IPS DF 19.7 (cell line): ENCODE measurements around the gene PEX5L.

Experiments used
- DNase-seq: peaks from one replicate; pipeline ENCODE4 v3.0.0-alpha.2; 2013; ENCODE audit warnings: low read depth, low spot score

PEX5L gene

DNA sequence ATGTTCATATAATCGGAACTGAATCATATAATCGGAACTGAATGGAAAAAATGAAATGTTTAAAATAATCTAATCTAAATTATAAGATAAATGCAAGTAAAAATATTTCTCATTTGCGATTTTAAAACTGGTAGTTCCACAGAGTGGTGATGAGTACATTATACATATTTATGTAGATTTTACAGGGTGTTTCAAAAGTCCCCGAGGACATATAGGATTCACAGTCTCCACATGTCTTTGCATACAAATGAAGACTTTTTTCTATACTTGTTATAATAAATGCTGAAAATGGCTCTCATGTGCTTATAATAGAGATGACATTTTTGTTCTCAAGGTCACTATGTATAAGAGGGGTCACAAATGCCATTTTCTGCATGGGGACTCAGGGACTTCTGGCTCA, 139.5 kb downstream of the PEX5L start:
- no peak for DNase-seq

DNA sequence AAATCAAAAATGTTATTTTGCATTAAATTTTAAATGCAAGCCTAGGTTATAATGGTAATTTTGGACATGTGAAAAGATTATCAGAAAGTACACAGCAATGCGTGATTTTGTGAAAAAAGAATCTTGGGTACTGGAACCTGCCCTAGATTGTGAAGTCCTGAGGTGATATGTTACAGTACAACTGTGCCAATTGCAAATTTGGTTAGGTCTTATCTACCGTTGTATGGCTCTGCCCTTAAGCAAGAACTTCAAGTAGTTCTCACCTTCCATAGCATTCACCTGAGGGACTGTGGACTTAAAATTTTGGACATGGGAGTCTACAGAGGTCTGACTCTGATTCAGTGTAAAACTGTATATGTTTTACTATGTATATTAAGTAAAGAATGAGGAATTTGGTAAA, 140.2 kb downstream of the PEX5L start:
- DNase-seq = no peak

DNA sequence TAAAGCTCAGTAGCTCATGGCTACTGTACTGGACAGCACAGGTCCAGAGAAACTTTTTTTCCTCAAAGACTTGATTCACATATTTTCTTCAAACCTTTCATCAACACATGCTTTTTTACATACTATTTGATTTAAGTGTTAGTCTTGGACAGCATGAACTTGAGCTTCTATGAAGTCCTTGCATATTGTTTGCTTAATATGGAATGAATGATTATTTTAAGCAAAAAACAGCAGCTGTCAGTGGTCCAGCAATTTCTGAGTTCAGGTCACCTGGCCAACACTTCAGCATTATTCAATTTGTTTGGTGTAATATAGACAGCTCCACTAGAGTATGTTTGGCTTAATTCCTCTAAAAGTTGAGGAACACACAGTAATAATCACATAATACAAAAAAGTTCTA, 141.4 kb downstream of the PEX5L start:
- DNase-seq = no peak

DNA sequence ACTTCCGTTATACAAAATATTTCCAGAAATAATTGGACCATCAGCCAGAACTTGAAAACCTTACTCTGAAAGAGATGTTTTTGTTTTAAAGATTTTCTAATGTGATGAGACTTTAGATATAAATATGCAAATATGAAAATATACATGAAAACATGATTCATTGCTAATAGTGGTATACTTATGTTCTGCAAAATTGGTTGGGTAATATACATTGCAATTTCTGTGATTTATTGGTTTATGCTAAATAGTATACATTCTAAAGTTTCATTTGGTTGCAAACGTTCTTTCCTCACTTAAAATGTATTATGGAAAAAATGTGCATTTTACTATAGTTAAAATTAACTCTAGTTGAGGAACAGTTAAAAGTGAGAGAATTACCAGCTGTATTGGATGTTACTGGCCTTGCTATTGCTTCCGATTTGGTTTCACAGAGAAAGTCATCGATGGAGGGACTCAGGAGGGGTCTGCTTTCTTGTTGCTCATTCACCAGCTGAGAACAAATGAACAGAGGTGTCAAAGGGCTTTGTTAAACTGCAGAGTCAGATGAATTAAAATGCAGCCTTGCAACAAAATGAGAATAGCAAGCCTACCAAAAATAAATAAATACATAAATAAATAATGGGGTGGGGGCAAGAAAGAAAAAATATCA, 149.3 kb downstream of the PEX5L start:
- no peak for DNase-seq

DNA sequence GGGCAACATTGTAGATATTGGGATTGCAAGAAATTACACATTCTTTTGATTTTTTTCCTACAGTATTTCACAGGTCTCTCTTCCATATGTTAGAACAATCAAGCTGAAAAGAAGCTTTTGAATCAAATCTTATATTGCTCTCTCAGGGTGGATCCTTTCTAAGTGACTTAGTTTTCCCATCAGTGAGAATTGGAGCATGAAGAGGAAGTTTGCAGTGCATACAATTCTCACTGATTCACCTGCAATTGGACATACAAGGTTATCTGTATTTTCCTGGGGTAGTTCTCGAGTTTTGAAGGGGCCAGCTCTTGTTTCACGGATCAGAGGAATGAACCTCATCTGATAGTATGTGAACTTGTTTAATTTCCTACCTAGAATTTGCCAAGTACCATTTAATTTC, 150.8 kb downstream of the PEX5L start:
- DNase-seq = no peak

DNA sequence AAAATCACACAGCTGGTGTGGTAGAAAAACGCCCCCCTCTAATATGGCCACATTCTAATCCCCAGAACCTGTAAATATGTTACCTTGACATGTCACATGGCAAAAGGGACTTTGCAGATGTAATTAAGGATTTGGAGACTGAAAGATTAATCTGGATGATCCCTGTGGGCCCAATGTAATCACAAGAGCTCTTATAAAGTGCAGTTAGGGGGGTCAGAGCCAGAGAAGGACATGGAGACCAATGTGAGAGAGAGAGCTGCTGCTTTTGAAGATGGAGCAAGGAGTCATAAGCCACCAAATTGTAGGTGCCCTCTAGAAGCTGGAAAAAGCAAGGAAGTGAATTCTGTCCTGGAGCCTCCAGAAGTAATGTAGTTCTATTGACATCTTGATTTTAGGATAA, 152.6 kb downstream of the PEX5L start:
- DNase-seq = no peak

DNA sequence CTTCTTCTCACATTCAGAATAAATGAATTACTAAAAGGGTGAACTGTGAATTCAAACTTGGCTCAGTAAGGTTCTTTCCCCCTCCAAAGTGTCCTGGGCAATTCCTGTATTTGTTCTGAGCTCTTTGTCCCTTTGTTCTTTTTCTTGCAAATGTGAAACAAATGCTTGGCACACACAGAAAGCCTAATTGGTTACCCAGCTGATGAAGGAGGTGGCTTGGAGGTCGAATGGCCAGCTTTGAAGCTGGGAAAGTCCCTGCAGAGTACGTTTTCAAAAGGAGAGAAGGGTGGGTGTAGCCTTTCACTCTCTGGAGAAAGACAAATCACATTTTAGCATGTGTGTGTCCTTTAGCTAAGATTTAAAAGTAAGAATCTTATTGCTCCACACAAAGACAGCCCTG, 154.4 kb downstream of the PEX5L start:
- DNase-seq = peak; percentile 56

DNA sequence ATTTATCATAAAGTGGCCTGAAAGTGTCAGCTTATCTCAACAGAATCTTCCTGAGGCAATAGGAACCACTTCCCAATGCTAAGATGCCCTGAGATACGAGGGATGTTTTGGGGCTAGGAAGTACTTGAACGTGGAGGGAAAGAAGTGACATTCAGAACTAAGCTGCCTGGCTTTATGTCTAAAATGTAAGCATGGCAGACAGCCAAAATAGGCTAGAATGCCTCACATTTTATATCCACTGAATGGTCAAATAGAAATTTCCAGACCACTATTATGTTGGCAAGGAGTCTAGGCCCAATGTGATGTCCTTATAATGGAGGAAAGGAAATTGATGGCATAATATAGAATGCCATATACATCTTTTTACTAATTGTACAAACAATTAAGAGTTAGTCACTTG, 154.9 kb downstream of the PEX5L start:
- DNase-seq = no peak

DNA sequence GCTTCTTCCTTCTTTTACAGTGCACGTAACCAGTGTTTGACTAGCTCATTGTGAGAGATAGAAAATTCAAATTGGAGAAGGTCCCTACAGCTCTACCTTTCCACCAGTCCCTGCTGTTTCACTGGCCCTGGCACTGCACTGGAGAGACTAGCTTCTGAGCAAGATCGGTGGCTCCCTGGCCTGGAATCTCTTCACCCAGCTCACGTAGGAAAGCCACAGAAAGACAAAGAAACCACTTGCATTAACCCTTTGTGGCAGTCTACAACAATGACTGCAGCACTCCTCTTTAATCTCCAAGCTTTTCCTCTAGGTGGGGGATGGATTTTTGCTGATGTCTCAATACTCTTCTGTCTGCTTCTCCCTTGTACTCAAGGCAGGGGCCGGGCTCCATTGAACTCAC, 155.9 kb downstream of the PEX5L start:
- DNase-seq = no peak

DNA sequence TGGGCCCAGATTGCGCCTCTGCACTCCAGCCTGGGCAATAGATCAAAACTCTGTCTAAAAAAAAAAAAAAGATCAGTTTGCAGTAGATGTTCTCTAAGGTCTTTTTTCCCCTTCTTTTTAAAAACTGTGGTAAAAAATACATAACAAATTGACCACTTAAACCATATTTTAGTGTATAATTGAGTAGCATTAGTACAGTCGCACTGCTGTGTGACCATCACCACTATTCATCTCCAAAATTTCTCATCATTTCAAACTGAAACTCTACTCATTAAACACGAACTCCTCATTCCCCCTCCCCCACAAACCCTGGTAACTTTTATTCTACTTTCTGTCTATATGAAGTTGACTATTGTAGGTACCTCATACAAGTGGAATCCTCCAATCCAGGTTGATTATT, 160.3 kb downstream of the PEX5L start:
- no peak for DNase-seq

DNA sequence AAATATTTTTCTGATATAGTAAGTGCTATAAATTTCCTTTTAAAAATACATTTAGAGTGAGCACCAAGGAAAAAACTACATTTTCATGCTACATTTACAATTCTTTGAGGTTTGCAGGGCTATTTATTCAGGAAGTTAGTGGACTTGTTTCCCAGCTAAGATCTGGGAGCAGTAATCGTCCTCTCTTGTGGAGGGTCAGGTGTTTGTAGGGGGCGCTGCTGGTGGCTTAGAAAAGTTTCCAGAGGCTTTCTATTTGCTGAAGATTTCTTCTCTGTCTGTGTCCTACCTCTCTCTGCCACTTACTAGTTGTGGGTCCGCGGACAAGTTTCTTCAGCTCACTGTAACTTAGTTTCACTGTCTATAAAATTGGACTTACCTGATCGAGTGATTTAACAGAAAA, 163.9 kb downstream of the PEX5L start:
- DNase-seq = no peak

DNA sequence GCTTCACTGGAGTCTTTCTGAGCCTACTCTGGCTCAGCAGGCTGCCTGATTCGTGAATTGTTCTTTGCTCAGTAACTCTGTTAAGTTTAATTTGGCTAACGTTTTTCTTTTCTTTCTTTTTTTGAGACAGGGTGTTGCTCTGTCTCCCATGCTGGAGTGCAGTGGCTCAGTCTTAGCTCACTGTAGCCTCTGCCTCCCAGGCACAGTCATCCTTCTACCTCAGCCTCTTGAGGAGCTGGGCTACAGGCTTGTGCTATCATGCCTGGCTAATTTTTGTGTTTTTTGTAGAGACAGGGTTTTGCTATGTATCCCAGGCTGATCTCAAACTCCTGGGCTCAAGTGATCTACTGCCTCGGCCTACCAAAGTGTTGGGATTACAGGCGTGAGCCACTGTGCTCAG, 165.0 kb downstream of the PEX5L start:
- no peak for DNase-seq

DNA sequence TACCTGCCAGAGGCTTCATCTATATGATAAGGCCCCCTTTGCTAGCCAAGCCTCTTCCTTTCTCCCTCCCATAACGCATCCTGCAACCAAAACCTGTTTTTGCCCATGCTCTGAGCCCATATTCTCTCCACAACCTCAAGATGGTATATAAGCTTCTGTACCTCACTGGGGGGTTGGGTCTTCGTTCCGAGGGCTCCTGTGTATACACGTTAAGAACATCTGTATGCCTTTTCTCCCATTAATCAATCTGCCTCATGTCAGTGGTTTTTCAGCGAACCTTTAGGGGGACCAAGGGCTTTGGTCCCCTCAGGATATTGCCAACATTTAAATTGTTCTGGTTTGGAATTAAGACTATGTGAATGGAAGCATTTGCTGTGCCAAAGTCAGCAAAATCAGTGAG, 168.0 kb downstream of the PEX5L start:
- no peak for DNase-seq

DNA sequence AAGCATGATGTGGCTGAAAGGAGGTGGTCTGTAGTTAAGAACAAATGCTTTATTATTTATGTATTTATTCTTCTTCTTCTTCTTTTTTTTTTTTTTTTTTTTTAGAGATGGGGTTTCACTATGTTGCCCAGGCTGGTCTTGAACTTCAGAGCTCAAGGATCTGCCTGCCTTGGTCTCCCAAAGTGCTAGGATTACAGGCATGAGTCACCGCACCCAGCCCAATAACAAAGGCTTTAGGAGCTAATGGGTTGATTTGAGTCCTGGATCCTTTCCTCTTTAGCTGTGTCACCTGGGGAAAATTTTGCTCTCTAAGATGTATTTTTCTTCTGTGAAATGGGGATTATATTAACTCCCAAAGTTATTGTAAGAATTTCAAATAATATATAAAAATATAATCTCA, 168.8 kb downstream of the PEX5L start:
- no peak for DNase-seq

DNA sequence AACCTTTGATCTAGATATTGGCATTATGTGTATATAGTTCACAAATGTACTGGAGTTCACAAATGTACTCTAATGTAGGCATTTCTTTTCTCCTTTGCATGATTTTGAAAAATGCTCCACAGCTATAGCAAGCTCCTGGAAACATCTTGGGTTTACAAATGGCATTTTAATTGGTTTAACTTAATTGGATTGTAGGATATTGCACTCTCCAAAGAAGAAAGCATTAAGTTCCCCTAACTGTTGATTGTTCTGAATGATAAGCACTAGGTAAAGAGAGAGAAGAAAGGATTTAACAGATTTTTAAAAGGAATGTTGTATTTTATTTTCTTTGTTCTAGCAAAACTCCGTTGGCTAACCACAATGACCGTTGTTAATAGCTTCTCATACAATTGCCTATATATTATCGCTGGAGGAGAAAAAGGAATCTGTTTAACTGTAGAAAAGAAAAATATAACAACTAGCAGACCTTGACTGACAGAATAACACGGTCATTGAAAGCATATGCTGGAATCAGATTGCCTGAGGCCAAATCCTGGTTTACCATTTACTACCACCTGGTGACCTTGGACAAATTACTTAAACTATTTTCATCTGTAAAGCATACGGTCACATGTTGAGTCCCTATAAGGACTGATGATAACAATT, 170.8 kb downstream of the PEX5L start:
- no peak for DNase-seq

DNA sequence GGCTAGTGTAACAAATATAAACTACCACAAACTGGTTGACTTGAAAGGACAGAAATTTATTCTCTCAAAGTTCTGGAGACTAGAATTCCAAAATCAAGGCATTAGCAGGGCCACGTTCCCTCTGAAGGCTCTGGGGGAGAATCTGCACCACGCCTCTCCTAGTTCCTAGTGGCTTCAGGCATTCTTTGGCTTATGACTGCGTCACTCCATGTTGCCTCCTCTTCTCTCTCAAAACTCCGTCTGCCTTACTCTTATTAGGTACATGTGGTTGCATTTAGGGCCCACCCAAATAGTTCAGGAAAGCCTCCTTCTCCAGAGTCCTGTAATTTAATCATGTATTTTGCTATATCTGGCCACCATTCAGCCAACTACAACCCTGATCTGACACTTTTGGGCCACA, 174.8 kb downstream of the PEX5L start:
- DNase-seq = no peak

DNA sequence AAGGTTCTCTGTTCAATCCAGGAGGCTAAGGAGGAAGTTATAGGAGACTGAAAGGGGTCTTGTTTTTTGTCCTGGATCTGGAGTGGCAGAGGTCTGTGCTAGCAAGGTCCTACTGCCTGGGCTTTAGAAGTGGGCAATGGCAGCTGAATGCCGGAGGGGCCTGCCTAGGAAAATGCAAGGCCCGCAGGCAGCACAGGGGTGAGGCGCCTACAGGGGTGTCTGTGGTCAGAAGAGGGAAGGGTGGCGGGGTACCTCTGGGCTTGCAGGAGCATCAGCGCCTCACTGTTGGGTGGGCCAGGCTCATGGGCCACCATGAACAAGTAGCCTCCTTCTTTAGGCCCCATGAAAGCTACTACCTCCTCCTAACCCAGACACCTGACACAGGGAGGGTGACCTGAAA, 175.4 kb downstream of the PEX5L start:
- no peak for DNase-seq

DNA sequence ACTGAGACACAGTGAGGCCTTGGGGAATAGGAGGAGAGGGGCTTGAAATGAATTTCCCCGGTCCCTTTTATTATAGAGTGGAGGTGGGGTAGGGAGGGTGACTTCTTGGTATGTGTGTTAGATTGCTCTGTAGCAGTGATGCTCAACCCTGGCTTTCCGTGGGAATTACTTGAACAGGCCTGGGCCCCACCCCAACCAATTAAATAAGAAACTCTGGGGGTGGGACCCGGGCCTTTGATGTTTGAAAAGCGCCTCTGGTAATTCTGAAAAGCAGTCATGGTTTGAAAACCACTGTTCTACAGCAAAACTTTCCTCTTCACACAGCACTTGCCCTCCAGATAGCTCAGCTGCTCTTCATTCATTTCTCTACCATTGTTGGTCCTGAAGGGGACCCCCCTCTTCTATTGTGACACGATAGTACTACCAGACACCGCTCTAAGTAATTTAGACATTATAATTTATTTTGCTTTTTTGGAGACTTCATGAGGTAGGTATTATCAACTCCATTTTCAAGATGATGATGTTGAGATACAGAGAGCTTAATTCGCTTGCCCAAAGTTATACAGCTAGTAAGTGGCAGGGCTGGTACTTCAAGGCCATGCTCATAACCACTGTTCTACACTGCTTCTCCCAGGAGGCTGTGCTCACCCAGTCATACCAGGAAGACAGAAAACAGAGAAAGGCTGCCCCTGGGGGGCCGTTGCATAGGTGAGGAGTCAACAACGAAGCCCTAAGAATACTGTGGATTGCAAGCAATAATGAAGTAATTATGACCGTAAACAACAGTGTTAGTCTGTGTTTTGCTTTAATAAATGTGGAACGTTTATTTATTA, 176.2 kb downstream of the PEX5L start:
- DNase-seq = no peak

DNA sequence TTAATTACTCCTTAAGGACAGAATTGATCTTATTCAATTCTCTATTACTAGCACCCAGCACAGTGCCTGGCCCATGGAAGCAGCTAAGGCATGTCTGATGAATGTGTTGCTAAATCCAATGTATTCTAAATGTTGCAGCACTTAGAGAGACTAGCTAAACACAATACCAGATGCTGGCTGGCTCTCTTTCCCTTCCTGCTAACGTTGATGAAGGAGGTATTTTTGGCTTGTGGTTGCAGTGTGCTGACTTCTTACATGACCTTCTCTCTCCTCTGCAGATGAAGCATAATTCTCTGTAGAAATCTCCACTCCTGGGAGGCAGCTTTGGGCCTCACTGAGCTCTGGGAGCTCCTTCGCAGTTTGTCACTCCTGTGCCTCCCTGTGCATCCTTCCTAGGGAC, 183.6 kb downstream of the PEX5L start:
- no peak for DNase-seq

DNA sequence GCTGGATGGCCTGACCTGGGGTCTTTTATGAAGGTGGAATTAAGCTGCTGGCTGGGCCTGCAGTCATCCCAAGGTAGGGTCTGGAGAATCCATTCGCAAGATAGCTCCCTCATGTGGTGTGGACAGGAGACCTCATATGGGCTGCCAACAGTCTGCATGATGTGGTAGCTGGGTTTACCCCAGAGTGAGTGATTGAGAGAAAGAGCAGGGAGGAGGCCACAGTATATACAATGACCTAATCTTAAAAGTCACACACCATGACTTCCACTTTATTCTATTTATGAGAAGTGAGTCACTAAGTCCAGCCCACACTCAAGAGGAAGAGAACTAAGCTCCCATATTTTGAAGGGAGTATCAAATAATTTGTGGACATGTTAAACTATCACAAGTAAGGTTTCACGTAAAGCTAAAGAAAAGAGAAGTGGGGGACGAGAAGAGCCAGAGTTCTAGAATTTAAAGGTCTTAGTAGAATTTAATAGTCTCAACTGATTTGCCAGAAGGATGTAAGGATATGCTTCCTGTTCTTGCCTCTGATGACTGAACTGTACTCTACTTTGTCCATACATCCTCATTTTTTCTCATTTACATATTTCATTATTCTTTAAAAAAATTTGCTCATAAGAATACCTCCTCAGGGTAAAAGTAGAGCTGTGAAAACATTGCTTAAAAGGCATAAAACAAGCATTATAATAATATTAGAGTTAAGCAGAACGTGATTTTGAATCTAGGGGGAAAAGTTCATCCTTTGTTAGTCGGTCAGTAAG, 184.4 kb downstream of the PEX5L start:
- no peak for DNase-seq

DNA sequence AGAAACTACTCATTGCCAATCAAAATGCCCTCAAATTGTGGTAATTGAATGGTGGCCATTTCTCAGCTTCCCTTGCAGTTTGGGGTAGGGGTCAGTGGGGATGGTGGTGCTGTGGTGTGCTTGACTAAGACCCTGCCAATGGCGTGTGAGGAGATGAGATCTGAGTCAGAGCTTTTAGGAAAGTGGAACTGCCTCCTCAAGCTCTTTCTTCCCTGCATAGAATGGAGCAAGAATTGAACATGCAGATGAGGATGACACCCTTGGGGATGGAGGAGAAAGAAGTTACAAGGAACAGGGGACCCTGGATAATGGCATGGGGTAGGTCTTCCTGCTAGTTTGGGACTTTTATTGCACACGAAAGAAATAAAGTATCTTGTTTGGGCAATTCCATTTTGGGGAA, 188.0 kb downstream of the PEX5L start:
- DNase-seq = no peak

DNA sequence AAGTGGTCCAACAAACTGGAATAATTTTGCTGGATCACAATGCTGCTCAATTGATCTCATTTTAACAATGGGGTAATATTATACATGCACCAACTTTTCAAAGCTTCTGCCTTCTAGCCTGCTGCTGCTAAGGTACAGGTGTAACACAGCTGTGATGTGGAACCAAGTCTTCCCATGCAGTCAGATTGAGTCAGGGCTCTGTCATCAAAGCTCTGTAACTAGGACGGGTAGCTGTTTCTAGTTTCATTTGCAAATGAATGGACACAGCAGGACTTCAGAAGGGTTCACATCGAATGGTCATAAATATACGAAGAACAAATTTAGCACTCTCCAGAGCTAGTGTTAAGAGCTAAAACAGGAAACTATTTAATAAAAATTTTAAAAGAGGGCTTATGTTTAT, 194.7 kb downstream of the PEX5L start:
- no peak for DNase-seq
